ENCODE data around the gene RAD51B. TPM values are rescaled to one million over a fixed set of nuclear protein-coding genes. Genes with fewer than 3 reads are reported as not detected.

RAD51B gene
- polyA plus RNA-seq, 3 donors: 3.6 to 11.6 (median 9.4) TPM

DNA sequence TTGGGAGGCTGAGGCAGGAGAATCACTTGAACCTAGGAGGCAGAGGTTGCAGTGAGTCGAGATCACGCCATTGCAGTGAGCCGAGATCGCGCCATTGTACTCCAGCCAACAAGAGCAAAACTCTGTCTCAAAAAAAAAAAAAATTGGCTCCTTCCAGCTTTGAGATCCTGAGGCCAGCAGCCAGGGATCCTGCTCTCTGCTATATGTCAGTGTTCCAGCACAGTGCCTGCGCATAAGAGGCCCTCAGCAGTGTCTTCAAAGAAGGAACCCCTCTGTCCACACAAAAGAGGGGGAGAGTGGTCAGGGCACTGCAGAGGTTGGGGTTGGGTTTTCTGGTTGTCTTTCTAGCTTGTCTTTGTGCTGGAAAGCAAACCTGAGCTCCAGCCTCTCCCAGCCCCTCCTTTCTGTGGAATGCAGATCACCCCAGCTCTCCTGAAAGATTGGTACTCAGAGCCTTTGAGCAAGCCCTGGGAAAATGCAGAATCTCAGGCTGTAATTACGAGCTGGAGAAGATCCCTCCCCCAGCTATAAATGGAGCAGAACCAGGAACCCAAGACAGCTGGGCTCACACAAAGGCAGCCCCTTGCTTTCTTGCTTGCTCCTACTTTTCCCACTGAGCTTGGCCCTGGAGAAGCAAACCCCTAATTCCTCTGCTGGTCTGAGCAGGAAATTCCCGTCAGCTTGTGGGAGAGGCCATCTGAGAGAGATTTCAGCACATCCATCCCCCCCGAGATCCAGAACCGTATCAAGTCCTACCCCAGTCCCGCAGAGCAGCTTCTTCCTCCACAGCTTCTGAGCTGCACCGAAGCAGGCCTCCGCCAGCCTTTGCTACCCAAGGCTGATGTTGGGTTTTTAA lies 767.5 kb downstream of the RAD51B start:
- Histone ChIP-seq H3K4me1 (ENCODE audit: control insufficient read depth in 1 of 2, insufficient read depth in 2 of 2, low read length in 2 of 2) (no peaks in the 10 kb centered on the region), H3K36me3 (replicated peaks in 1 of 2; ENCODE audit: control insufficient read depth in 1 of 2, insufficient read depth in 2 of 2, low read length in 2 of 2) (no peaks in the 10 kb centered on the region), H2AFZ (ENCODE audit: insufficient read depth, low read depth, low read length, poor library complexity, severe bottlenecking) (no peak overlapping the region), H3K27me3 (ENCODE audit: control insufficient read depth in 2 of 2, insufficient read depth in 2 of 2, low read length in 2 of 2) (no peaks in the 10 kb centered on the region), H3K9ac (ENCODE audit: insufficient read depth, low read length, poor library complexity, severe bottlenecking) (no peak overlapping the region), H4K20me1 (ENCODE audit: insufficient read depth, low read length) (no peaks in the 10 kb centered on the region), H3K27ac (ENCODE audit: low read depth in 1 of 2, low read length in 2 of 2) (no peak overlapping the region), H3K9me3 (replicated peaks in 1 of 2; ENCODE audit: control insufficient read depth in 1 of 2, insufficient read depth in 1 of 2, low read length in 2 of 2) (no peaks in the 10 kb centered on the region), H3K79me2 (ENCODE audit: insufficient read depth, low read length) (no peaks in the 10 kb centered on the region), H3K4me2 (replicated peaks; ENCODE audit: extremely low read depth, low read length, poor library complexity, severe bottlenecking) (no peak overlapping the region), H3K4me3 (replicated peaks in 1 of 3; ENCODE audit: low read depth in 2 of 3, low read length in 3 of 3) (no peak overlapping the region)
- Mint-ChIP-seq H3K27me3 (ENCODE audit: low read depth in 3 of 3) (peaks cover 2 to 6% (median 4%) of the 10 kb centered on the region in 3 donors), H3K36me3 (peaks cover 0 to 6% of the 10 kb centered on the region in 2 donors), H3K4me1 (peaks cover 8% of the 10 kb centered on the region), H3K4me3 (no peak overlapping the region), H3K27ac (peak overlapping the region in 1 of 7 donors; percentile 81), H3K9me3 (peaks cover 0 to 3% (median 0%) of the 10 kb centered on the region in 7 donors)
- intact Hi-C loops (cut with micrococcal nuclease): no loop called here
- TF ChIP-seq, protein P1, sequence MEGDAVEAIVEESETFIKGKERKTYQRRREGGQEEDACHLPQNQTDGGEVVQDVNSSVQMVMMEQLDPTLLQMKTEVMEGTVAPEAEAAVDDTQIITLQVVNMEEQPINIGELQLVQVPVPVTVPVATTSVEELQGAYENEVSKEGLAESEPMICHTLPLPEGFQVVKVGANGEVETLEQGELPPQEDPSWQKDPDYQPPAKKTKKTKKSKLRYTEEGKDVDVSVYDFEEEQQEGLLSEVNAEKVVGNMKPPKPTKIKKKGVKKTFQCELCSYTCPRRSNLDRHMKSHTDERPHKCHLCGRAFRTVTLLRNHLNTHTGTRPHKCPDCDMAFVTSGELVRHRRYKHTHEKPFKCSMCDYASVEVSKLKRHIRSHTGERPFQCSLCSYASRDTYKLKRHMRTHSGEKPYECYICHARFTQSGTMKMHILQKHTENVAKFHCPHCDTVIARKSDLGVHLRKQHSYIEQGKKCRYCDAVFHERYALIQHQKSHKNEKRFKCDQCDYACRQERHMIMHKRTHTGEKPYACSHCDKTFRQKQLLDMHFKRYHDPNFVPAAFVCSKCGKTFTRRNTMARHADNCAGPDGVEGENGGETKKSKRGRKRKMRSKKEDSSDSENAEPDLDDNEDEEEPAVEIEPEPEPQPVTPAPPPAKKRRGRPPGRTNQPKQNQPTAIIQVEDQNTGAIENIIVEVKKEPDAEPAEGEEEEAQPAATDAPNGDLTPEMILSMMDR (IDR thresholded peaks at IDR 0.05): no peak
- no peak for DNase-seq
- 90% methylated on average over 3 of the region's 13 CpGs for WGBS (ENCODE audit: insufficient coverage)

DNA sequence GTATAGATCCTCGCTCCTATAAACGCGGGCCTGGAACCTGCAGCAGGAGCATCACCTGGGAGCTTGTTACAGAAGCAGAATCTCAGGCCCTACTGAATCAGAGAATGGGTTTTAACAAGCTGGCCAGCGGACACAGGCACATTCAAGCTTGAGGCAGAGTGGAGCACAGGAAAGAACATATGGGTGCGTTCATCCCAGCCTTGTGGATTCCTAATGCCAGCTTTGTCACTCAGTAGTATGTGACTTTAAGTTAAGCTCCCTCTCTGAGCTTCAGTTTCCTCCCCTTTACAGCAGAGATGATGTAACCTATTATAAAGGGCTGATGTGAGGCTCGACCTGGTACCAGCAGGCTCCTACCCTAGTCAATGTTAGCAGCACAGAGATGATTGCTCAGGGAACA lies 768.4 kb downstream of the RAD51B start:
- 97% methylated on average over 4 of the region's 6 CpGs for WGBS (ENCODE audit: insufficient coverage)
- no peaks in the 10 kb centered on the region for H3K36me3 ChIP-seq (replicated peaks in 1 of 2; ENCODE audit: control insufficient read depth in 1 of 2, insufficient read depth in 2 of 2, low read length in 2 of 2)
- H3K27me3 ChIP-seq (ENCODE audit: control insufficient read depth in 2 of 2, insufficient read depth in 2 of 2, low read length in 2 of 2): no peaks in the 10 kb centered on the region
- H3K27ac Mint-ChIP-seq: no peak overlapping the region
- H3K4me3 Mint-ChIP-seq: no peak overlapping the region
- no peaks in the 10 kb centered on the region for H4K20me1 ChIP-seq (ENCODE audit: insufficient read depth, low read length)
- intact Hi-C loops (cut with micrococcal nuclease): no loop called here
- no peak overlapping the region for H2AFZ ChIP-seq (ENCODE audit: insufficient read depth, low read depth, low read length, poor library complexity, severe bottlenecking)
- H3K27me3 Mint-ChIP-seq (ENCODE audit: low read depth in 3 of 3): peaks cover 2 to 6% (median 4%) of the 10 kb centered on the region in 3 donors
- no peak overlapping the region for H3K4me3 ChIP-seq (replicated peaks in 1 of 3; ENCODE audit: low read depth in 2 of 3, low read length in 3 of 3)
- DNase-seq: no peak
- TF ChIP-seq, protein P1 (IDR thresholded peaks at IDR 0.05): no peak
- H3K4me2 ChIP-seq (replicated peaks; ENCODE audit: extremely low read depth, low read length, poor library complexity, severe bottlenecking): no peak overlapping the region
- peaks cover 9% of the 10 kb centered on the region for H3K4me1 Mint-ChIP-seq
- no peaks in the 10 kb centered on the region for H3K79me2 ChIP-seq (ENCODE audit: insufficient read depth, low read length)
- H3K9ac ChIP-seq (ENCODE audit: insufficient read depth, low read length, poor library complexity, severe bottlenecking): no peak overlapping the region
- H3K9me3 Mint-ChIP-seq: peaks cover 0 to 1% (median 0%) of the 10 kb centered on the region in 7 donors
- H3K36me3 Mint-ChIP-seq: peaks cover 0 to 6% of the 10 kb centered on the region in 2 donors
- no peak overlapping the region for H3K27ac ChIP-seq (ENCODE audit: low read depth in 1 of 2, low read length in 2 of 2)
- H3K4me1 ChIP-seq (ENCODE audit: control insufficient read depth in 1 of 2, insufficient read depth in 2 of 2, low read length in 2 of 2): peaks cover 0 to under 1% of the 10 kb centered on the region in 2 donors
- H3K9me3 ChIP-seq (replicated peaks in 1 of 2; ENCODE audit: control insufficient read depth in 1 of 2, insufficient read depth in 1 of 2, low read length in 2 of 2): no peaks in the 10 kb centered on the region
